Progenitor cell of endocrine pancreas (in vitro differentiated cells): Measurements from ENCODE around the gene KLHL3. TPM values are rescaled to one million over a fixed set of nuclear protein-coding genes. Genes with fewer than 3 reads are reported as not detected.

ENCODE experiments used
- DNase-seq: peaks from one replicate; pipeline ENCODE4 v3.0.0; 2021; ENCODE audit warnings: low spot score; ENCODE audit not compliant: unreplicated experiment
- H3K27ac Mint-ChIP-seq: 2 replicates; pipeline ENCODE4 v1.8.0; 2021; ENCODE audit warnings: mild to moderate bottlenecking, moderate library complexity, mixed read lengths
- H3K27me3 Mint-ChIP-seq: 2 replicates; pipeline ENCODE4 v1.8.0; 2021; ENCODE audit warnings: mixed read lengths
- H3K36me3 Mint-ChIP-seq: 2 replicates; pipeline ENCODE4 v1.8.0; 2022; ENCODE audit warnings: mixed read lengths; ENCODE audit not compliant: insufficient read depth
- H3K4me1 Mint-ChIP-seq: 2 replicates; pipeline ENCODE4 v1.8.0; 2021; ENCODE audit warnings: low read depth, mixed read lengths
- H3K4me3 Mint-ChIP-seq: 2 replicates; pipeline ENCODE4 v1.8.0; 2021; ENCODE audit warnings: low read depth, mild to moderate bottlenecking, moderate library complexity, mixed read lengths
- H3K9me3 Mint-ChIP-seq: 2 replicates; pipeline ENCODE4 v1.8.0; 2021; ENCODE audit warnings: low read depth, mixed read lengths
- CTCF ChIP-seq: fragments of 200-600 bp; sonication (generic); IDR thresholded peaks from one replicate; pipeline ENCODE4 v1.5.0; 2021; ENCODE audit warnings: antibody characterized with exemption, mild to moderate bottlenecking; ENCODE audit not compliant: unreplicated experiment
- total RNA-seq: library from RNA; stranded (reverse); gene quantifications from 2 replicates; pipeline ENCODE4 v1.2.1, GENCODE V29; 2021

KLHL3 gene
- total RNA-seq, 1 donor from 2014 or later: 34.7 TPM

- DNase-seq: no peak
- H3K27me3 Mint-ChIP-seq: no peaks in the 10 kb centered on the region
Measured at GRCh38 chr5:137636099-137636498, 99.8 kb downstream of the KLHL3 start.

GRCh38 chr5:137635521-137635921, 100.4 kb downstream of the KLHL3 start:
- H3K27me3 Mint-ChIP-seq: no peaks in the 10 kb centered on the region
- no peaks in the 10 kb centered on the region for H3K4me1 Mint-ChIP-seq
- H3K27ac Mint-ChIP-seq: no peak overlapping the region
- no peak overlapping the region for H3K4me3 Mint-ChIP-seq
- H3K36me3 Mint-ChIP-seq: peaks cover 37% of the 10 kb centered on the region
- DNase-seq: no peak
- no peak for TF ChIP-seq CTCF
- H3K9me3 Mint-ChIP-seq: peaks cover 9% of the 10 kb centered on the region

More at GRCh38 chr5:137636099-137636498, 99.8 kb downstream of the KLHL3 start:
- Mint-ChIP-seq H3K27ac (no peak overlapping the region), H3K9me3 (peaks cover 9% of the 10 kb centered on the region), H3K4me3 (no peak overlapping the region), H3K4me1 (peaks cover 1% of the 10 kb centered on the region), H3K36me3 (peaks cover 37% of the 10 kb centered on the region)
- TF ChIP-seq CTCF: no peak

- no peak for DNase-seq
- no peak overlapping the region for H3K27ac Mint-ChIP-seq
- no peaks in the 10 kb centered on the region for H3K4me1 Mint-ChIP-seq
- H3K4me3 Mint-ChIP-seq: no peak overlapping the region
- no peak for TF ChIP-seq CTCF
- peaks cover 9% of the 10 kb centered on the region for H3K9me3 Mint-ChIP-seq
- H3K27me3 Mint-ChIP-seq: no peaks in the 10 kb centered on the region
- peaks cover 30% of the 10 kb centered on the region for H3K36me3 Mint-ChIP-seq
Measured at GRCh38 chr5:137633896-137634295, 102.0 kb downstream of the KLHL3 start.

- Mint-ChIP-seq H3K27me3 (no peaks in the 10 kb centered on the region), H3K36me3 (peaks cover 20% of the 10 kb centered on the region), H3K9me3 (peaks cover 9% of the 10 kb centered on the region), H3K4me1 (no peaks in the 10 kb centered on the region), H3K4me3 (no peak overlapping the region), H3K27ac (no peak overlapping the region)
- no peak for TF ChIP-seq CTCF
- DNase-seq: no peak
Measured at GRCh38 chr5:137632716-137633115, 103.2 kb downstream of the KLHL3 start.

GRCh38 chr5:137631453-137631852, 104.4 kb downstream of the KLHL3 start:
- DNase-seq: no peak
- Mint-ChIP-seq H3K27me3 (no peaks in the 10 kb centered on the region), H3K36me3 (peaks cover 12% of the 10 kb centered on the region), H3K4me1 (no peaks in the 10 kb centered on the region), H3K4me3 (no peak overlapping the region), H3K27ac (no peak overlapping the region), H3K9me3 (peaks cover 9% of the 10 kb centered on the region)
- TF ChIP-seq CTCF: no peak
